HG02763 (cell line): ENCODE data around the gene CTXN3.
A peak's percentile ranks its signal among the peaks of the same experiment; 100 is the strongest.
"Not testable (repeated sequence)": the region's sequence is repeated elsewhere in the genome, so short reads cannot be mapped to it uniquely, and the experiment has no call there.

ENCODE experiments used
- ATAC-seq: cut with Tn5 transposase; IDR thresholded peaks from one replicate; pipeline ENCODE4 v1.9.1; 2021; ENCODE audit warnings: mild to moderate bottlenecking, moderate library complexity; ENCODE audit not compliant: unreplicated experiment

Gene CTXN3

GRCh38 chr5:127650022-127650421 is 1.1 kb downstream of the CTXN3 start:
- ATAC-seq, result no peak

DNA sequence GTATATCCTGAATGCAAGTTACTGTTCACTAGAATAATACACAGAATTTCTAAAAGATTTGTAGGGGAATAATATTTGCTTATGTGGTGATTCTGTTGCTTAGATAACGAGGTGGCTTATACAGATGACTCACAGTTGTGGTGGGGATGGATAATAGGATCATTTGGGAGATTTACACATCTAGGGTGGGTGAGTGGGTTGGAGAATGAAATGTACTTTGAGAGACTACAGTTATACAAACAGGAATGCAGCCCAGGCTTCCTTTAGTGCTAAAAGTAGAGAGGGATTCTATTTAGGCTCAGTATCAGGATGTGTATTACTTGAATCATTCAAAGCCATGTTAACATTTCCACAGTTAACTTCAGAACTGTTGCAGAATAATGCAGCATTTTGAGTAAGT is 1.8 kb downstream of the CTXN3 start:
- no peak for ATAC-seq

DNA sequence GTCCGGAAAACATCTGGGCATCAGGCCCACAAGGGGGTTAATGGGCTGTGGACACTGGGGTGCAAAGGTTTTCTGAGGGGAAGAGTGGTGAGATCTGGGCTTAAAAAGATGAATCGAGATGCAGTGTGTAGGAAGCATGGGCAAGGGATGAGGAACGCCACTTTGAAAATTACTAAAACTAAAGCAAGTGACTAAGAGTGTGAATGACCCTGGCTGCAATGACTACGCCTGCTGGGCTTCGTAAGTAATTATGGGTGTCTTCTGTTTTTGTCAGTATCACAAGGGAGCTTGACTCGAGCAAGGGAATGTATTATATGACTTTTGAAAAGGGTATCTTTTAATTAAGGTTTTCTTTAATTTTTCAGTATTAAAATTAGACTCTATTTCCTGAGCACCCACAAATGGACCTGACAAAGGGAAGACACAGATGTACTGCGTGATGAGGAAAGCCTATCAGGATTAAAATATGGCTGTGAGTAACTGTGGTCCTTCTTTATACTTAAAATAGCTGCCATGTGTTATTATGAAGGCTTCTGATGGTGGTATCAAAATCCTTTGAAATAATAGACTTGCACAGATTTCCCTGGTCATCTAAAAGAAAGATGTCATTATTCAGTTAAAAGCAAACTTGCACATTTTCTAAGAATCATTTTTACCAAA is 4.2 kb downstream of the CTXN3 start:
- ATAC-seq, result peak; percentile 55

DNA sequence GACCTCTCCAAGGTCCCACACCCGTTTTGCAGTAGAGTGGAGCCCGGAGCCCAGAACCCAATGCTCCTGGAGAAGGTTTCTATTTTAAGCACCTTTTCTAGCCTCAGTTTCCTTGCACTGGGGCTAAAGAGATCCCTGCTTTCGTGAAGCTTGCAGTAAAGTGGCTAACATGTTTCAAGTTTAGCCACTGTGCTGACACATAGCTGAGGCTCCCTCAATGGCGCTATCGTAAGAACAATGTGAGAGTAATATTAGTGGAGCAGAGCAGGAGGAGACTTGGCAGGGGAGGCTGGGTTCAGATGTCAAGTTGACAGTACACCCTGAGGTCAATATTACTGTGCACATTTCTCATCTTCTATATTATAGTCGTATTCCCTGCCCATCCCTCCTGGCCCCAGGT is 7.9 kb downstream of the CTXN3 start:
- ATAC-seq, result no peak

GRCh38 chr5:127660047-127660733 is 11.3 kb downstream of the CTXN3 start:
- no peak for ATAC-seq

- ATAC-seq, result no peak
Observed at GRCh38 chr5:127664093-127664492, 15.2 kb downstream of the CTXN3 start.

DNA sequence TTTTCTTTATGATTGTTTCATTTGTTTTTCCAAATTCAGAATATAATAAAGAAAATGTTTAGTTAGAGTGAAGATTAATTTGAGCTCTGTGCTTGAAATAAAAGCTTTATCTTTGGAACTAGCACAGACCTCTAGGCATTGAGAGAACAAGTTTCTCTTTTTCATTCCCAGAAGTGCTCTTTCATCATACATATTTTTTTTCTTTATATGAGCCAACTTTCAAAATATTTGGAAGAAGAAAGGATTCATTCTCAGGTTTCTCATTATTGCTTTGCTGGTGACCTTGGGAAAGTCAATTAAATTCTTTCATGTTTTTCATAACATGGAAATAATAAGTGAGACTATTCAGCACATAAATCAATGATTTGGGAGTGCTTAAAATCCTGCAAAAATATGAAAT is 16.8 kb downstream of the CTXN3 start:
- ATAC-seq, result no peak

DNA sequence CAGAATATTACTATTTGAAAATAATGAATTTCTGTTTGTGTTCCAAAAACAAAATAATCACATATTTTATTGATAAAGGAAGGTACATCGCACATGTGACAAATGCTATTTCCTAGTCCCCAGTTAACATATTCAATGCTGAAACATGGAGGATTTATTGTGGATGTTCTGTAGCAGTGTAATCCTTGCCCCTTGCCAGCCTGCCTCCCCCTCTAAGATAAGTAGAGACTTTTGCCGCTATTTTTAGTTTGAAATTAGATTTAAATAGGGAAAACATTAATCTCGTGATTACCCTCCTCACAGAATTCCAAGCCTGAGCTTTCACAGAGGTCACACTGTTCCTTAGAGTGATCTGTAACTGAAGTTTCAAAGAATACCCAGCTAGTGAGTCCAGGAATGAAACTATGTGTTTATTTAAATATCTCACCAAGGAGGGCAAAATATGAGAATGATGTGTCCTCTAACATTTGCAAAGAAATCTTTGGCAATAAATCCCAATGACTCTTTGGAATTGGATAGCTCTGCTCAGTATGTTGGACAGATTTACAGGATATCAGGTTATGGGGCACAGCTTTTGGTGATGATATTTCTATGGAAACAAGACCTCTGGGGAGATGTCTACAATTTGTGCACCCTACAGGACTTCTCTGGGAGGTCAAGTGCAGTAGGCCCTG is 17.3 kb downstream of the CTXN3 start:
- no peak for ATAC-seq

DNA sequence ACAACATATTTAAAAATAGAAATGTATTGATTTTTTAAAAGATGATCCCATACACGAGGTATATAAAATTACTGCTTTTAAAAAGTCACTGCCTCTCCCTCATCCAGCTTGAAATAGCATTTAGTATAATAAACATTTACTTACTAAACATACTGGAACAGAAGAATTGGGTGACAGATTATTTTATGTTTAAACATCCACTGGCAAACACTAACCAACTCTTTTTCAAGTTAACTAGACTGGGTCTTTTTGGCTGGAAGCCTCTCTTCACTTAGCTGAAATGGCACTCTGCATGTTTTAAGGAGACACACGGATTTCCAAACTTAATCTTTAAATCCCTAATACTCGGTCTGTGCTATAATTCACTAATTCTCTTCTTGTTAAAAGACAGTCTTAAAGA is 19.0 kb downstream of the CTXN3 start:
- no peak for ATAC-seq

- ATAC-seq, result no peak
Observed at GRCh38 chr5:127671218-127671617, 22.3 kb downstream of the CTXN3 start.

DNA sequence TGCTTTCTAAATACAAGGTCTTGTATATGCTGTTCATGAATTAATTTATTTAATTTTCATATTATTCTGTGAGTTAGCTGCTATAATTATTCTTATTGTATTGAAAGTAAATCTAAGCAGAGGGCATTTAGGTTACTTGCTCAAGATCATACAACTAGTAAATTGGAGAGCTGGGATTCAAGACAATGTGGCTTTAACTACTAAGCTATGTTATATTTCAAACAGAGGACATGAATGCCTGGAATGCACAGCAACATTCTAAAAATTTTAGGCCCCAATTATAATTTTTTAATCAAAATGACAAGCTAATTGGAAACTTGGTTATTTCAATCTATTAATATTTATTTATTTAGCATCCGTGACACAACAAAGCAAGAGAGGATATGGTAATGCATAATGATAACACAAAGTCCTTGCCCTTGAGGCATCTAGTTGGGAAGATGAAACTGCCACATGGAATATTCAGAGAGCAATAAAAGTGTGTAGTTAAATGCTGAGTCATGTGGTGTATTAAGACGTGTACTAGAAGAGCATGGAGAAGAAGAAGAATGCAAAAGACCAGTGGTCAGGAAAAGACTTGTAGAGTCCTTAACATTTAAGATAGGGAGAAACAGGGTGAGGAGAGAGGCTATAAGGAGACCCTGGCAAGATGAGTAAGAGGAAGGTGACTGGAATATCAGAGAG is 24.4 kb downstream of the CTXN3 start:
- ATAC-seq, result no peak

GRCh38 chr5:127676951-127677350 is 28.1 kb downstream of the CTXN3 start:
- not testable (repeated sequence) for ATAC-seq

DNA sequence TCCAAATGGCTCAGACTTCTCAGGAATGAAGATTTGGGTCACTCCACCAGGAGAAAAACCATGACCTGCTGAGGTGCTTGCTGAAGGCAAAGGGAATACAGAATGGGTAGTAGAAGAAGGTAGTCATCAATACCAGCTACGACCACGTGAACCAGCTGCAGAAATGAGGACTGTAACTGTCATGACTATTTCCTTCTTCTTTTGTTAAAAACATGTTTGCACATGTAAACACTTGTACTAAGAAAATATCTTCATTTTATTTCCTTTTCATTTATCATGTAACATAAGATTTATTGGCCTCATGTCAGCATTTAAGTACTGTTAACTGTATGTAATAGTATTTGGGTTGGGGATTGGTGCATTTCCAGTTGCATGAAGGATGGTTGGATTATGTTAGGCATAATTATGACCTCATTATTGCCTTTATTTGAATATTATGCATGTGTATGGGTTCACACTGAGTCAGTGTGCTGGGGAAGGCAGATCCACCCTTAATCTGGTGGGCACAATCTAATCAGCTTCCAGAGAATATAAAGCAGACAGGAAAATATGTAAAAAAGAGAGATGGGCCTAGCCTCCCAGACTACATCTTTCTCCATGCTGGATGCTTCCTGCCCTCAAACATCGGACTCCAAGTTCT is 30.9 kb downstream of the CTXN3 start:
- not testable (repeated sequence) for ATAC-seq

- ATAC-seq, result no peak
Observed at GRCh38 chr5:127680595-127680994, 31.7 kb downstream of the CTXN3 start.

GRCh38 chr5:127683008-127683407 is 34.1 kb downstream of the CTXN3 start:
- ATAC-seq, result no peak

- no peak for ATAC-seq
Observed at GRCh38 chr5:127684726-127685467, 36.0 kb downstream of the CTXN3 start.

DNA sequence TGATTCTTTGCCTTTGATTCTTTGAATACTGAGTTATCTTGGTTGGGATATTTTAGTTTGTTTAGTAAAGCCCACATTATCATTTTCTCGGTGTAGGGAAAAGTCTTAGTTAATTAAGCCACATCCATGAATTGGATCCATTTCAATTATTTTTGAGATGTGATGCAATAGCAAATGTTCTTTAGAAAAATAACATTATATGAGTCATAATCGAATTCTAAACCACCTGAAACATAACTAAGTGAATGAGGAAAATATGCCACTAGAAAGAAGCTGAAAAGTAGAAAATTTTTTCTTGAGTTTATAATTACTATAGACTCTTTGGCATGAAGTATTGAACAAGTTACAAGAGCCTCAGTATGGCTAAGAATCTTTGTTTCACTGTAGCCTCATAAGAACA is 36.8 kb downstream of the CTXN3 start:
- ATAC-seq, result no peak

- ATAC-seq, result no peak
Observed at GRCh38 chr5:127686424-127686823, 37.5 kb downstream of the CTXN3 start.

GRCh38 chr5:127694518-127695171 is 45.8 kb downstream of the CTXN3 start:
- no peak for ATAC-seq

DNA sequence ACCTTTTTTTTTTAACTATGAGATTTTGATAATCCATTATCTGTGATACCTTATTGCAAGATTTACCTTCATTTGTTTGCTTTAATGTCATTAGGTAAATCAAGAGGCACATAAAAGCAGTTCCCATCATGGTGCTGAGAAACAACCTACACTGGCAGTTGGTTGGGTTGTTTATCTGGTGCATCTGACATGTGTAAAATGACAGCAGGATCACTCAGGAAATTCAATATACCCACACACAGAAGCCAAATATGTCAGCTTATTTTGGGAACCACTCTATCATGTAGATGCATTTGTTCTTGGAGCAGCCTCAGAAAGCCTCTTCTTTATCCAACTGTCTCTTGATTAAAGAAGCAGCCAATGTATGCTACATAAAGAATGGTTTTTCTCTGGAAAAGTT is 46.5 kb downstream of the CTXN3 start:
- ATAC-seq, result no peak
